NCI-H2081 treated with DMSO at 0.1 percent for 48 hours (cell line): ENCODE results near the gene MLLT1.

ENCODE experiments used
- DNase-seq: peaks from one replicate; lab custom pipeline; 2025; lab: John Stamatoyannopoulos, UW

The MLLT1 gene

DNA sequence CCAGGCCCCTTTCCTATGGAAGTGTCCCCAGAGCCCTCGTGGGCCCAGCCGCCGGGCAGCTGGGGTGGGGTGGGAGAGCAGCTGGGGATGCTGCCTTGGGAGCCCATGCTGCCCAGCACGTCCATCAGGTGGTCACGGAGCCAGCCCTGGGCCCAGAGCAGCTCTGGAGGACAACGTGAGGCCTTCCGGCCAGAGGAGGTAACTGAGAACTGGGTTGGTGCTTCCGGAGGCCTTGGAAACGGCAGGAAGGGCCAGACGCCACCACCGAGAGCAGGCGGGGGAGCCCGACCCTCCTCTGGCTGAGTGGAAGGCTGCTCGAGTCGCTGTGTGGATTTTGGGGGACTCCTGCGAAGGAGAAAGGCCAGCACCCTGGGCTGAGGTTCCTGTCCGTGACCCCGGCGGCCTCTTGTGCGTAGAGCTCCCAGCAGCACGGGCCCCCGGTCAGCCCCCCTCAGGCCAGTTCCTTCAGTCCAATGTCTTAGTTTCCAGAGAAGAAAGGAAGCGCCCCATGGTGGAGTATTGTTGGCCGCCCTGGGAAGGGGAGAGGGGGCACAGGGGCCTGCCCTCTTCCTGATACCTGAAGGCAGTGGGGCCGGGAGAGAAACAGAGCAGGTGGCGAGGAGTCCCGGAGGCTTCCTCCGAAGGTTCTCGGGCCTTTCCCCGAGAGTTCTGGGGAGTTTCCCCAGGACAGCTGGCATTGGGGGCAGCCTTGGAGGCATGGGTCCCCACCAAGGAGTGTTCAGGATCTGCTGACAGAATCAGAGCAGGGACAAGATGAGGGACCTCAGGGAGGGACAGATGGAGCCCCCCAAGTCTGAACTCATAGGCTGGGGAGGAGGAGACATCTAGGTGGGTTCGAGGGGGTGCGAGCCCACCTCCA is 68.8 kb downstream of the MLLT1 start:
- DNase-seq = no peak

GRCh38 chr19:6210091-6210490 is 69.7 kb downstream of the MLLT1 start:
- DNase-seq = no peak

GRCh38 chr19:6209680-6210079 is 70.1 kb downstream of the MLLT1 start:
- DNase-seq = no peak

DNA sequence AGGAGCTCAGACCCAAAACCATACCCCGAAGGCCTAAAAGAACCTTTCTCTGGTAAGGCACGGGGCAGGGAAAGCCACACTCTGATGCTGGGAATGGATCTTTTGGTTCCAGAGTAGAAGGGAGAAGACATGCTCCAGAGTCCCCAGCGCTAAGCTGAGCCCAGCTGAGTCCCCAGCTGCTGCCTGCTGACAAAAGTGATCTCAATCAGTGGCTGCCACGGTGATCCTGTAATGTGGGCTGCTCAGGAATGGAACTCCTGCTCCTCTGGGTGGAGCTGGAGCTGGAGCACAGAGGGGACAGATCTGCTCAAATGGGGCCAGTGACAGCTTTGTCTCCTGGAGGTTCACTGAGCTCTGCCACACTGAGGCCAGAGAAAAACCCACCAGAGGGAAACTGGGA is 70.5 kb downstream of the MLLT1 start:
- no peak for DNase-seq

DNA sequence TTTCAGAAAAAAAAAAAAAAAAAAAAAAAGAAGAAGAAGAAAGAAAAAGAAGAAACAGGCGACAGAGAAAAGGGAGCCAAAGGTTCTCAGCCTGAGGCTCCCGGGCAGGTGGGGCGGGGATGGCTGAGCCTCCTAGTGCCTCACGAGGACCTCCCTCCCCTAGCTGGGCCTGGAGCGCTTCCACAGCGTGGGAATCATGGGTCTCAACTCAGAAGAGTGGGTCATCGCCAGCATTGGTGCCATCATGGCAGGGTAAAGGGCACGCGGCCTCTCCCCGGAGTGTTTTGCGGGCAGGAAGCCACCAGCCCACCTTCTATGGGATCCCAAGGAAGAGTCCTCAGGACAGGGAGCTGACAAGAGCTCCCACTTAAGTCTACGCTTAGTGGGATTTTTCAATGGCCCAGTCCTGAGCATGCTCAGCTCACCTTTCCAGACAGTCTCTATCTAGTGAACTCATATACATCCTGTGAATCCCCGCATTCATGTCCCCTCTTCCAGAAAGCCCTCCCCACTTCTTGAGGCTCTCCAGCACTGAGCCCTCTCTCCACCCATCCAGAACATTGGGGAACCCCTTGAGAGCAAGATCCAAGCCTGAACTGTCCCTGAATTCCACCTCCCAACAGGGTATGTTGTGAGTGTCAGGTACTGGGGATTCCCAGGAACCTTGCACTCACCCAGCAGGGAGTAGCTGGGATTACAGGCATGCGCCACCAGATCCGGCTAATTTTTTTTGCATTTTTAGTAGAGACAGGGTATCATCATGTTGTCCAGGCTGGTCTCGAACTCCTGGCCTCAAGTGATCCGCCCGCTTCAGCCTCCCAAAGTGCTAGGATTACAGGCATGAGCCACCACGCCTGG is 74.7 kb downstream of the MLLT1 start:
- DNase-seq = no peak

- DNase-seq = no peak
Observed at GRCh38 chr19:6204212-6204611, 75.6 kb downstream of the MLLT1 start.

DNA sequence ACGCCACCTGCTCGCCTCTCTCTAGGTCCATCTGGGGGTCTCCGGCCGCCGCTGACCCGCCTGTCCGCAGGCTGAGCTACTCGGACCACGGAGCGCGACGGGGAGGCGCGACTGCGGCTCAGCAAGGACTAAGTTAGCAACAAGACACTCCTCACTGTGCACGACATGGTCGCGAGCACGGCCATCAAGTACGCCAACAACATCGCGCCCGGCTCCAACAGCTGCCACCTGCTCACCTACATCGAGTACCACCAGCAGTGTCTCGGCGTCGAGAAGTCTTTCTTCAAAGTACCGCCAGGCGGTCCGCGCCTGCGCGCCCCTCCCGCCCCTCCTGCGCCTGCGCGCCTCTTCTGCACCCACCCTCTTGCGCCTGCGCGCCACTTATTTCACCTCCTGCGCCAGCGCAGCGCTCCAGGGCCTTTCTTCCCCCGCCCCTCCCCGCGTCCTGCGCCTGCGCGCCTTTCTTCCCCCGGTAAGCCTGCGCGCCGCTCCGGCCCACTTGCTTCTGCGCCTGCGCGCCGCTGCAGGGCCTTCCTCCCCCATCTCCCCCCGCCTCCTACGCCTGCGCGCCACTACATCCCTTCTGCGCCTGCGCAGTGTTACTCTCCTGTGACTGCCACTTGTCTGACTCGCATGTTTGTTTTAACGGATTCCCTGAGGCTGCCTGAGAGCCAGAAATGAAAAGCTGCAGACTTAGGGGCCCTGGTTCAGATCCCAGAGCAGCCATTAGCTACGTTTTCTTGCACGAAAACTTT is 80.4 kb downstream of the MLLT1 start:
- peak; percentile 95 for DNase-seq

DNA sequence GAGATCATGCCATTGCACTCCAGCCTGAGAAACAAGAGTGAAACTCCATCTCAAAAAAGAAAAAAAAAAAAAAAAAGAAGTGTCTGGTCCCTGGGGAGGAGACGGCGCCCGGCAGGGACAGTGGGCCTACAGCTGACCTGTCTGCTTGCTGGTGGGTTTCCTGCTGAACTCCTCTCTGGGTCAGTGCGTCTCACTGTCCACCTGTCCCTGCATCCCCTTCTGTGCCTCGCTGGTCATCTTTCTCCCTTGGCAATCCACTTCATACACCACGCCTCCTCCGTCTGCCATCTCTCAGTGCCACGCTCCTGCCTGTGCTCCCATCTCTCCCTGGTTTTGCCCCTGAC is 80.9 kb downstream of the MLLT1 start:
- DNase-seq = no peak

GRCh38 chr19:6196361-6196760 is 83.4 kb downstream of the MLLT1 start:
- no peak for DNase-seq

DNA sequence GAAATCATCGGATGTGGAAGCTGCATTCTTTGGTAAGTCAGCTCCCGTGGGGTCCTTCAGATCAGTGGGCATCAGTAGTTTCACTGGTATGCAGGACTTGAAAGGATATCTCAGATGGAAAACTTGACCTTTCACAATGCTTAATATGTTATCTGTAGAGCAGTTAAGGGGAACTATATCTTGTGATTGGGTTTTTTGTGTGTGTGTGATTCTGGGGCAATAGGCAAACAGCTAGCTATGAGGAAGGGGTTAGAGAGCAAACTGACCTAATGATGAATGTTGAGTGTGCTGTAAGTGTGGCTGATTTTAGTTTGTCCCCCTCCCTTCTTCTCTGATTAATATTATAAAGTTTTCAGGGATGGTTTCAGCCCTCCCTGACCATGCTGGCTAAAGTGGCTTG is 91.0 kb downstream of the MLLT1 start:
- DNase-seq = no peak

GRCh38 chr19:6187374-6187773 is 92.4 kb downstream of the MLLT1 start:
- DNase-seq = no peak

GRCh38 chr19:6185835-6186834 is 93.6 kb downstream of the MLLT1 start:
- no peak for DNase-seq

GRCh38 chr19:6185093-6185834 is 94.5 kb downstream of the MLLT1 start:
- no peak for DNase-seq

- DNase-seq = no peak
Observed at GRCh38 chr19:6181119-6181518, 98.7 kb downstream of the MLLT1 start.

- DNase-seq = no peak
Observed at GRCh38 chr19:6173190-6173589, 106.6 kb downstream of the MLLT1 start.

DNA sequence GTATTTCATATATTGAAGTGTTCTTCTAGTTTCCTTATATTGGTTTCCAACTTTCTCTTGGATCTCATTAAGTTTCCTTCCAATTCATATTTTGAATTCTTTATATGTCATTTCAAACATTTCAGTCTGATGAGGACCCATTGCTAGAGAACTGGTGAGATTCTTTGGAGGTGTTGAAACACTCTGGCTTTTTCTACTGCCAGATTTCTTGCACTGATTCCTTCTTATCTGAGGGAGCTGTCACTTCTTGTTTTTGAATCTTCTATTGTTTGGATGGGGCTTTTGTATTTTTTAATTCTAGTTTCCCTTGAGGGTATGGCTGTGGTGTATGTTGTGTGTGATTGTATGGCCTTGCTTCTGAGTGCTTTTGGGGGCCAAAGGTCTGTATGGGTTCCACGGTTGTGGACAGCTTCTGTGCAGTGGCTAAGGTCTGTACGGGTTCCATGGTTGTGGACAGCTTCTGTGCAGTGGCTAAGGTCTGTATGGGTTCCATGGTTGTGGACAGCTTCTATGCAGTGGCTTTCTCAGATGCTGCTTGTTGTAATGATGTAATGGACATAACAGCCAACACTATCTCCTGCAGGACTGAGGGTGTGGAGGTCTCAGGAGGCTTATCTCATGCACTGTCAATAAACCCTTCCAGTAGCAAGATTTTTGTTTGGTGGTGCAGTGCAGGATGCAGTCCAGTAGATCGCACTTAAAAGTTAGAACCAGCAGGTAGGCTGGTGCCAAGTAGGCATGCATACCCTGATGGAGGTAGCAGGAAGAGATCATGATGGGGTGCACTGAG is 107.5 kb downstream of the MLLT1 start:
- no peak for DNase-seq

GRCh38 chr19:6167115-6167514 is 112.7 kb downstream of the MLLT1 start:
- no peak for DNase-seq

GRCh38 chr19:6164906-6165531 is 114.8 kb downstream of the MLLT1 start:
- DNase-seq = no peak

DNA sequence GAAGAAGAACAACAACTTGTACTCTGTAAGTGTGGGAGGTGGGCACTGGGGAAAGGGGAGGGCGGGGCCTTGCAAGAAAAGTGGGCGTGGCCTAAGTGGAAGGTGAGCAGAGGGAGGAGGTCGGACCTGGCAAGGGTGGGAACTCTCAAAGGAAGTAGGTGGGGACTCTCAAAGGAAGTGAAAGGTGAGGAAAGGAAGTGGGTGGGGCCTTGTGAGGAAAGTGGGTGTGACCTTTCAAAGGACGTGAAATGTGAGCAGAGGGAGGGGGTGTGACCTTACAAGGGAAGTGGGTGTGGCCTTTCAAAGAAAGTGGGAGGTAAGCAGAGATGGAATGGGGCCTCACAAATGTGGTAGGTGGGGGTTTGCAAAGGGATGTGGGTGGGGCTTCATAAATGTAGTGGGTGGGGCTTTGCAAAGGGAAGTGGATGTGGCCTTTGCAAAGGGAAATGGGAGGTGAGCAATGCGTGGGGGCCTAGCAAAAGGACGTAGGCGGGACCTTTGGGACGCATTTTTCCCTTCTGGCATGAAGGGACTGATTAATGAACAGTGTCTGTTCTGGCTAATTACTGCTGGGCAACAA is 118.4 kb downstream of the MLLT1 start:
- no peak for DNase-seq
